Lower lobe of right lung (tissue), 2 donors: ENCODE data around the gene TMEM204. TPM values are rescaled to one million over a fixed set of nuclear protein-coding genes. Genes with fewer than 3 reads are reported as not detected.

ENCODE experiments used
- ATAC-seq, 2 donors: fragments of 200-7000 bp; cut with Tn5 transposase; one replicate each; pipeline ENCODE4 v1.9.1; 2020 to 2022; ENCODE audit warnings: mild to moderate bottlenecking in 2 of 2, moderate library complexity in 2 of 2
- DNase-seq: peaks from one replicate; pipeline ENCODE4 v3.0.0-alpha.2; 2020
- H3K27ac ChIP-seq: fragments of 200-600 bp; one replicate; pipeline ENCODE4 v1.8.0; 2022
- H3K27me3 ChIP-seq: fragments of 200-600 bp; one replicate; pipeline ENCODE4 v1.8.0; 2022; ENCODE audit warnings: low read depth
- H3K36me3 ChIP-seq: fragments of 200-600 bp; one replicate; pipeline ENCODE4 v1.8.0; 2022; ENCODE audit warnings: mild to moderate bottlenecking
- H3K4me1 ChIP-seq: fragments of 200-600 bp; one replicate; pipeline ENCODE4 v1.8.0; 2022
- H3K4me3 ChIP-seq: fragments of 200-600 bp; one replicate; pipeline ENCODE4 v1.8.0; 2022; ENCODE audit warnings: mild to moderate bottlenecking
- H3K9me3 ChIP-seq: fragments of 200-600 bp; one replicate; pipeline ENCODE4 v1.8.0; 2022
- intact Hi-C: fragments of 100-400 bp; cut with DNase I; formaldehyde crosslinking; loops from one replicate; pipeline ENCODE4 v1.11.0; 2022
- total RNA-seq: library from RNA; stranded (reverse); fragmentation: NEBNext Ultra II Directional; extraction: Animal tissue kit (Norgen Biotek cat#: 25700); gene quantifications from one replicate; pipeline ENCODE4 v1.2.1, GENCODE V29; 2021
- TF ChIP-seq, protein P1 (sequence below): fragments of 200-600 bp; IDR thresholded peaks from one replicate; pipeline ENCODE4 v1.8.0; 2022; ENCODE audit warnings: antibody characterized with exemption, mild to moderate bottlenecking
- donor health status: DM: no; HTN: yes; CAD: no; lungs with severe emphysema.

The TMEM204 gene
- total RNA-seq, 1 donor from 2014 or later, result 63.1 TPM

- peaks cover 61% of the 10 kb centered on the region for H3K36me3 ChIP-seq
- TF ChIP-seq, protein P1, sequence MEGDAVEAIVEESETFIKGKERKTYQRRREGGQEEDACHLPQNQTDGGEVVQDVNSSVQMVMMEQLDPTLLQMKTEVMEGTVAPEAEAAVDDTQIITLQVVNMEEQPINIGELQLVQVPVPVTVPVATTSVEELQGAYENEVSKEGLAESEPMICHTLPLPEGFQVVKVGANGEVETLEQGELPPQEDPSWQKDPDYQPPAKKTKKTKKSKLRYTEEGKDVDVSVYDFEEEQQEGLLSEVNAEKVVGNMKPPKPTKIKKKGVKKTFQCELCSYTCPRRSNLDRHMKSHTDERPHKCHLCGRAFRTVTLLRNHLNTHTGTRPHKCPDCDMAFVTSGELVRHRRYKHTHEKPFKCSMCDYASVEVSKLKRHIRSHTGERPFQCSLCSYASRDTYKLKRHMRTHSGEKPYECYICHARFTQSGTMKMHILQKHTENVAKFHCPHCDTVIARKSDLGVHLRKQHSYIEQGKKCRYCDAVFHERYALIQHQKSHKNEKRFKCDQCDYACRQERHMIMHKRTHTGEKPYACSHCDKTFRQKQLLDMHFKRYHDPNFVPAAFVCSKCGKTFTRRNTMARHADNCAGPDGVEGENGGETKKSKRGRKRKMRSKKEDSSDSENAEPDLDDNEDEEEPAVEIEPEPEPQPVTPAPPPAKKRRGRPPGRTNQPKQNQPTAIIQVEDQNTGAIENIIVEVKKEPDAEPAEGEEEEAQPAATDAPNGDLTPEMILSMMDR, result no peak
- no peak for DNase-seq
- no peak overlapping the region for H3K27ac ChIP-seq
- H3K27me3 ChIP-seq, result no peaks in the 10 kb centered on the region
- H3K9me3 ChIP-seq, result no peaks in the 10 kb centered on the region
- H3K4me1 ChIP-seq, result no peaks in the 10 kb centered on the region
- intact Hi-C loops, result no loop called here
- no peak overlapping the region for H3K4me3 ChIP-seq
- ATAC-seq, result no peak
Measured at GRCh38 chr16:1520461-1520860, 13.0 kb upstream of the TMEM204 start.

GRCh38 chr16:1523581-1524245 is 9.8 kb upstream of the TMEM204 start:
- ATAC-seq (no peak), DNase-seq (no peak)
- TF ChIP-seq, protein P1, result no peak
- H3K36me3 ChIP-seq, result peaks cover 51% of the 10 kb centered on the region
- H3K27ac ChIP-seq, result no peak overlapping the region
- intact Hi-C loops, result no loop called here
- peaks cover 21% of the 10 kb centered on the region for H3K4me1 ChIP-seq
- no peaks in the 10 kb centered on the region for H3K9me3 ChIP-seq
- H3K27me3 ChIP-seq, result no peaks in the 10 kb centered on the region
- H3K4me3 ChIP-seq, result no peak overlapping the region

GRCh38 chr16:1524366-1524765 is 9.1 kb upstream of the TMEM204 start:
- Histone ChIP-seq H3K27me3 (no peaks in the 10 kb centered on the region), H3K36me3 (peaks cover 47% of the 10 kb centered on the region), H3K4me1 (peaks cover 27% of the 10 kb centered on the region), H3K27ac (no peak overlapping the region), H3K9me3 (no peaks in the 10 kb centered on the region), H3K4me3 (no peak overlapping the region)
- ATAC-seq (no peak), DNase-seq (no peak)
- TF ChIP-seq, protein P1, result no peak
- intact Hi-C loops, result no loop called here

DNA sequence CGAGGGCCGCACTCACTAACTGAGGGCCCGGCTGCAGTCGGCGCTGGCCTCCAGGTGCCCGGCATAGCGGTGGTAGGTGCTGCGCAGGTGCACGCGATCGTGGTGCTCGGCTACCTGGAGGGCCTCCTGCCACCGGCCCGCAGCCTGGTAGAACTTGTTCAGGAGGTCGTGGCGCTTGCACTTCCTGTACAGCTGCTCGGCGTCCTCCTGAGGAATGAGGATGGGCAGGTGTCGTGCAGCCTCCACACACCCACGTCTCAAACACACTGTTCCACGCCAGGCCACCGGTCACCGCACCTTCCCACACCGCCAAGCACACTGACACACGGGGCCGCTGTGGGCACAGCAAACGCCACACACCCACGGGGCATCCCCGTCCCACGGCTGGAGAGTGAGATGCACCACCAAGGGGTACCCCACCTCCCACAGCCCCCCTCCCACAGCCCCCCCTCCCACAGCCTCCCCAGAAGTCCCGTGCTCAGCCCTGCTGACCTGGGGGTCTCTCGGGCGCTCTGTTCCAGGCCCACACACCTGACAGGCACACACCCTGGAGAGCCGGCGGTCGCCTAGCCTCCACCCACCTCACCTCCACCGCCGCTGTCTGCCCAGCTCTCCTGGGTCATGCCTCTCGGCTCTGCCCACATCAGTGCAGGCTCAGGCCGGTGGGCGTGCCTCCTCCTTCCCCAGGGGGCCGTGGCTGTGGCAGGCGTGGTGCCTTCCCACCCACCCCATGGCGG is 7.4 kb upstream of the TMEM204 start:
- H3K4me3 ChIP-seq, result no peak overlapping the region
- no peaks in the 10 kb centered on the region for H3K9me3 ChIP-seq
- no peak overlapping the region for H3K27ac ChIP-seq
- intact Hi-C loops, result no loop called here
- no peaks in the 10 kb centered on the region for H3K27me3 ChIP-seq
- TF ChIP-seq, protein P1, result no peak
- H3K4me1 ChIP-seq, result peaks cover 43% of the 10 kb centered on the region
- ATAC-seq (no peak), DNase-seq (no peak)
- H3K36me3 ChIP-seq, result peaks cover 31% of the 10 kb centered on the region

GRCh38 chr16:1526608-1527555 is 6.6 kb upstream of the TMEM204 start:
- TF ChIP-seq, protein P1, result no peak
- Histone ChIP-seq H3K36me3 (peaks cover 27% of the 10 kb centered on the region), H3K27me3 (no peaks in the 10 kb centered on the region), H3K4me3 (no peak overlapping the region), H3K9me3 (no peaks in the 10 kb centered on the region), H3K4me1 (peaks cover 51% of the 10 kb centered on the region), H3K27ac (peak overlapping the region; percentile 59)
- intact Hi-C loops, result no loop called here
- ATAC-seq (no peak), DNase-seq (no peak)
